Naive thymus-derived CD8-positive, alpha-beta T cell (primary cell): ENCODE results near the gene TULP3. TPM values are rescaled to one million over a fixed set of nuclear protein-coding genes. Genes with fewer than 3 reads are reported as not detected.

Experiments
- ATAC-seq, 2 donors: fragments of 150-1000 bp; cut with Tn5 transposase in 1 of 2; sonication (Bioruptor Pico), chemical (Tn5 transposase) in 1 of 2; 1 replicate in 1 of 2; 2 replicates in 1 of 2; pipeline ENCODE4 v1.10.0; 2021; ENCODE audit warnings: mild to moderate bottlenecking in 2 of 2, moderate library complexity in 2 of 2
- POLR2A ChIA-PET: fragments of 350-600 bp; sonication (Branson Sonifier 250); formaldehyde crosslinking; loops from one replicate; lab custom pipeline; 2021; ENCODE audit warnings: antibody characterized with exemption; lab: Charles Lee
- DNase-seq, 10 donors: peaks; one replicate each; pipeline versions ENCODE4 v3.0.0 to v3.0.0-alpha.2; 2020 to 2022
- H3K27ac Mint-ChIP-seq, 10 donors: one replicate each; pipeline ENCODE4 v1.8.0; 2020 to 2022; ENCODE audit warnings: mild to moderate bottlenecking in 10 of 10, mixed read lengths in 10 of 10, moderate library complexity in 4 of 10, inconsistent platforms in 1 of 10
- H3K27me3 Mint-ChIP-seq, 5 donors: one replicate each; pipeline ENCODE4 v1.8.0; 2021 to 2022; ENCODE audit warnings: mixed read lengths in 5 of 5
- H3K36me3 Mint-ChIP-seq, 3 donors: one replicate each; pipeline ENCODE4 v1.8.0; 2020 to 2022; ENCODE audit warnings: mixed read lengths in 3 of 3, mild to moderate bottlenecking in 2 of 3, inconsistent platforms in 1 of 3
- H3K4me1 Mint-ChIP-seq, 4 donors: one replicate each; pipeline ENCODE4 v1.8.0; 2021 to 2022; ENCODE audit warnings: mixed read lengths in 4 of 4
- H3K4me3 Mint-ChIP-seq, 10 donors: one replicate each; pipeline ENCODE4 v1.8.0; 2020 to 2022; ENCODE audit warnings: mild to moderate bottlenecking in 10 of 10, mixed read lengths in 10 of 10, moderate library complexity in 6 of 10, inconsistent platforms in 1 of 10
- H3K9me3 Mint-ChIP-seq, 9 donors: one replicate each; pipeline ENCODE4 v1.8.0; 2020 to 2022; ENCODE audit warnings: mixed read lengths in 9 of 9, mild to moderate bottlenecking in 3 of 9, inconsistent platforms in 1 of 9, moderate library complexity in 1 of 9
- polyA plus RNA-seq, 3 donors: library from polyadenylated mRNA; unstranded; fragments of 300-500 nt; fragmentation: Illumina TruSeq; gene quantifications; one replicate each; pipeline ENCODE4 v1.2.3, GENCODE V29; 2021
- total RNA-seq, 8 experiments: library from RNA in 2 of 8; stranded (reverse) in 2 of 8; gene quantifications; one replicate each; pipeline ENCODE4 v1.2.3 and lab custom pipeline; 2021 to 2026

TULP3 gene
- total and polyA plus RNA-seq, 5 experiments from 2014 or later = 5.8 to 11.1 (median 8.8) TPM

- H3K4me3 Mint-ChIP-seq = no peak overlapping the region
- peaks cover 19 to 60% (median 46%) of the 10 kb centered on the region in 5 donors for H3K27me3 Mint-ChIP-seq
- peaks cover 10 to 21% (median 16%) of the 10 kb centered on the region in 4 donors for H3K4me1 Mint-ChIP-seq
- H3K36me3 Mint-ChIP-seq = peaks cover 0 to 2% (median 0%) of the 10 kb centered on the region in 3 donors
- H3K9me3 Mint-ChIP-seq = peaks cover 0 to 2% (median 0%) of the 10 kb centered on the region in 9 donors
- DNase-seq (no peak), ATAC-seq (no peak)
- no peak overlapping the region for H3K27ac Mint-ChIP-seq
- POLR2A ChIA-PET = no interaction called here
These were observed 72.6 kb downstream of the TULP3 start for GRCh38 chr12:2963154-2963759.

- no peak overlapping the region for H3K4me3 Mint-ChIP-seq
- DNase-seq = no peak
- no peak overlapping the region for H3K27ac Mint-ChIP-seq
- peaks cover 16 to 54% (median 41%) of the 10 kb centered on the region in 5 donors for H3K27me3 Mint-ChIP-seq
- peaks cover 0 to 2% (median 0%) of the 10 kb centered on the region in 9 donors for H3K9me3 Mint-ChIP-seq
- POLR2A ChIA-PET = no interaction called here
- no peak for ATAC-seq
- H3K36me3 Mint-ChIP-seq = peaks cover 0 to 2% (median 0%) of the 10 kb centered on the region in 3 donors
- H3K4me1 Mint-ChIP-seq = peaks cover 7 to 16% (median 13%) of the 10 kb centered on the region in 4 donors
These were observed 73.1 kb downstream of the TULP3 start for GRCh38 chr12:2963760-2964292.

- no peak for ATAC-seq
- H3K27me3 Mint-ChIP-seq = peaks cover 11 to 52% (median 24%) of the 10 kb centered on the region in 5 donors
- H3K9me3 Mint-ChIP-seq = no peaks in the 10 kb centered on the region
- H3K4me1 Mint-ChIP-seq = no peaks in the 10 kb centered on the region
- H3K27ac Mint-ChIP-seq = no peak overlapping the region
- H3K4me3 Mint-ChIP-seq = no peak overlapping the region
- no peak for DNase-seq
- H3K36me3 Mint-ChIP-seq = peaks cover 0 to 2% (median 0%) of the 10 kb centered on the region in 3 donors
- POLR2A ChIA-PET = no interaction called here
These were observed 77.0 kb downstream of the TULP3 start for GRCh38 chr12:2967651-2968050.

GRCh38 chr12:2970744-2971143, 80.1 kb downstream of the TULP3 start:
- Mint-ChIP-seq H3K4me3 (no peak overlapping the region), H3K4me1 (no peaks in the 10 kb centered on the region), H3K27ac (no peak overlapping the region), H3K9me3 (no peaks in the 10 kb centered on the region), H3K36me3 (no peaks in the 10 kb centered on the region), H3K27me3 (peaks cover 11 to 30% (median 15%) of the 10 kb centered on the region in 5 donors)
- POLR2A ChIA-PET = no interaction called here
- DNase-seq (no peak), ATAC-seq (no peak)

- POLR2A ChIA-PET = no interaction called here
- Mint-ChIP-seq H3K27me3 (peaks cover 9 to 32% (median 13%) of the 10 kb centered on the region in 5 donors), H3K4me3 (no peak overlapping the region), H3K36me3 (no peaks in the 10 kb centered on the region), H3K27ac (no peak overlapping the region), H3K9me3 (no peaks in the 10 kb centered on the region), H3K4me1 (no peaks in the 10 kb centered on the region)
- peak in 1 of 10 donors; percentile 19 for DNase-seq
- no peak for ATAC-seq
These were observed 82.9 kb downstream of the TULP3 start for GRCh38 chr12:2973566-2973965.

- H3K4me1 Mint-ChIP-seq = no peaks in the 10 kb centered on the region
- ATAC-seq = no peak
- no peak overlapping the region for H3K27ac Mint-ChIP-seq
- peak in 1 of 10 donors; percentile 52 for DNase-seq
- H3K4me3 Mint-ChIP-seq = no peak overlapping the region
- H3K9me3 Mint-ChIP-seq = no peaks in the 10 kb centered on the region
- H3K27me3 Mint-ChIP-seq = peaks cover 9 to 28% (median 11%) of the 10 kb centered on the region in 5 donors
- POLR2A ChIA-PET = no interaction called here
- H3K36me3 Mint-ChIP-seq = no peaks in the 10 kb centered on the region
These were observed 83.9 kb downstream of the TULP3 start for GRCh38 chr12:2974560-2974971.

GRCh38 chr12:2976581-2976996, 85.9 kb downstream of the TULP3 start:
- no peaks in the 10 kb centered on the region for H3K9me3 Mint-ChIP-seq
- peaks cover 0 to 16% (median 7%) of the 10 kb centered on the region in 5 donors for H3K27me3 Mint-ChIP-seq
- no peaks in the 10 kb centered on the region for H3K4me1 Mint-ChIP-seq
- no peak for ATAC-seq
- no peak overlapping the region for H3K4me3 Mint-ChIP-seq
- POLR2A ChIA-PET = no interaction called here
- H3K27ac Mint-ChIP-seq = no peak overlapping the region
- H3K36me3 Mint-ChIP-seq = no peaks in the 10 kb centered on the region
- peak in 1 of 10 donors; percentile 58 for DNase-seq

GRCh38 chr12:2977776-2978175, 87.1 kb downstream of the TULP3 start:
- no peaks in the 10 kb centered on the region for H3K9me3 Mint-ChIP-seq
- no peak overlapping the region for H3K4me3 Mint-ChIP-seq
- H3K36me3 Mint-ChIP-seq = no peaks in the 10 kb centered on the region
- peak in 1 of 10 donors; percentile 32 for DNase-seq
- no peaks in the 10 kb centered on the region for H3K4me1 Mint-ChIP-seq
- POLR2A ChIA-PET = no interaction called here
- peaks cover 0 to 16% (median 6%) of the 10 kb centered on the region in 5 donors for H3K27me3 Mint-ChIP-seq
- ATAC-seq = no peak
- H3K27ac Mint-ChIP-seq = no peak overlapping the region

- no peaks in the 10 kb centered on the region for H3K36me3 Mint-ChIP-seq
- DNase-seq = no peak
These were observed 89.1 kb downstream of the TULP3 start for GRCh38 chr12:2979806-2980205.

GRCh38 chr12:2980630-2981029, 89.9 kb downstream of the TULP3 start:
- no peak overlapping the region for H3K4me3 Mint-ChIP-seq
- ATAC-seq = no peak
- peaks cover 0 to 14% (median 2%) of the 10 kb centered on the region in 5 donors for H3K27me3 Mint-ChIP-seq
- no peak overlapping the region for H3K27ac Mint-ChIP-seq
- no peaks in the 10 kb centered on the region for H3K9me3 Mint-ChIP-seq
- no peaks in the 10 kb centered on the region for H3K4me1 Mint-ChIP-seq
- POLR2A ChIA-PET = no interaction called here
- no peaks in the 10 kb centered on the region for H3K36me3 Mint-ChIP-seq
- no peak for DNase-seq

More at GRCh38 chr12:2979806-2980205, 89.1 kb downstream of the TULP3 start:
- no peaks in the 10 kb centered on the region for H3K9me3 Mint-ChIP-seq
- H3K27ac Mint-ChIP-seq = no peak overlapping the region
- no peak overlapping the region for H3K4me3 Mint-ChIP-seq
- POLR2A ChIA-PET = no interaction called here
- no peak for ATAC-seq
- no peaks in the 10 kb centered on the region for H3K4me1 Mint-ChIP-seq
- peaks cover 0 to 15% (median 2%) of the 10 kb centered on the region in 5 donors for H3K27me3 Mint-ChIP-seq

GRCh38 chr12:2982361-2982760, 91.7 kb downstream of the TULP3 start:
- ATAC-seq = no peak
- H3K27me3 Mint-ChIP-seq = peaks cover 0 to 7% (median 0%) of the 10 kb centered on the region in 5 donors
- POLR2A ChIA-PET = no interaction called here
- no peak overlapping the region for H3K4me3 Mint-ChIP-seq
- H3K9me3 Mint-ChIP-seq = peaks cover 0 to 6% (median 0%) of the 10 kb centered on the region in 9 donors
- no peak for DNase-seq
- H3K4me1 Mint-ChIP-seq = no peaks in the 10 kb centered on the region
- no peak overlapping the region for H3K27ac Mint-ChIP-seq
- H3K36me3 Mint-ChIP-seq = no peaks in the 10 kb centered on the region

GRCh38 chr12:2984249-2984648, 93.6 kb downstream of the TULP3 start:
- no peak for DNase-seq
- POLR2A ChIA-PET = no interaction called here
- Mint-ChIP-seq H3K36me3 (no peaks in the 10 kb centered on the region), H3K9me3 (peaks cover 0 to 12% (median under 1%) of the 10 kb centered on the region in 9 donors), H3K27me3 (peaks cover 0 to 6% (median 0%) of the 10 kb centered on the region in 5 donors), H3K4me1 (no peaks in the 10 kb centered on the region), H3K27ac (no peak overlapping the region), H3K4me3 (no peak overlapping the region)
- ATAC-seq = no peak

GRCh38 chr12:2984698-2985097, 94.0 kb downstream of the TULP3 start:
- Mint-ChIP-seq H3K4me1 (no peaks in the 10 kb centered on the region), H3K27me3 (peaks cover 0 to 7% (median 0%) of the 10 kb centered on the region in 5 donors), H3K9me3 (peaks cover 0 to 17% (median 5%) of the 10 kb centered on the region in 9 donors), H3K36me3 (peaks cover 0 to 2% (median 0%) of the 10 kb centered on the region in 3 donors), H3K4me3 (no peak overlapping the region), H3K27ac (no peak overlapping the region)
- POLR2A ChIA-PET = no interaction called here
- no peak for DNase-seq
- ATAC-seq = no peak
